K562 (cell line): Measurements from ENCODE around the gene ADD2. TPM values are rescaled to one million over a fixed set of nuclear protein-coding genes. Genes with fewer than 3 reads are reported as not detected.

Experiments used
- ATAC-seq: fragments of 200-7000 bp; cut with Tn5 transposase; 3 replicates; pipeline ENCODE4 v1.9.1; 2020; ENCODE audit warnings: moderate library complexity
- BruUV-seq: library from RNA; stranded (reverse); fragments of 400-500 nt; replicated peaks from 2 replicates; lab custom pipeline; 2021; lab: Mats Ljungman, UMichigan
- CTCF ChIA-PET: fragments of 300-600 bp; formaldehyde crosslinking; extraction: SDS; loops from one replicate; lab custom pipeline; 2021; ENCODE audit warnings: low intra/inter-chr PET ratio; lab: Yijun Ruan, JAX
- POLR2A ChIA-PET: fragments of 300-600, 350-650 bp; sonication (Branson Sonifier 250); formaldehyde crosslinking; extraction: SDS; loops from one replicate; lab custom pipeline; 2021; ENCODE audit warnings: antibody characterized with exemption, inconsistent platforms; lab: Yijun Ruan, JAX
- DNase-seq, 4 experiments: peaks; one replicate each; pipeline versions ENCODE4 v3.0.0 to v3.0.0-alpha.2; 2011 to 2018; ENCODE audit warnings: low spot score in 3 of 4, mixed read lengths in 3 of 4; ENCODE audit errors: extremely low read depth in 1 of 4
- FAIRE-seq: peaks from 2 replicates; lab custom pipeline; 2011; peaks lifted over from hg19 to GRCh38; lab: Jason Lieb, UNC
- H2AFZ ChIP-seq: 2 replicates; pipeline ENCODE4 v1.6.0; 2011; ENCODE audit warnings: low read depth, low read length, control low read depth, inconsistent platforms
- H3K27ac ChIP-seq: fragments of 200-600 bp; 3 replicates; pipeline ENCODE4 v1.8.0; 2011; ENCODE audit warnings: low read depth, mild to moderate bottlenecking, control low read depth, inconsistent platforms, low read length, moderate library complexity, mixed read lengths; ENCODE audit errors: extremely low read depth
- H3K27me3 ChIP-seq, 2 experiments: fragments of 300-600 bp in 1 of 2; 2 replicates in 1 of 2; 3 replicates in 1 of 2; pipeline versions ENCODE4 v1.6.0 to v1.8.0; 2011; ENCODE audit warnings: inconsistent platforms in 2 of 2, low read length in 2 of 2, mild to moderate bottlenecking in 1 of 2, mixed read lengths in 1 of 2, moderate library complexity in 1 of 2; ENCODE audit not compliant: control insufficient read depth in 2 of 2, insufficient read depth in 2 of 2
- H3K36me3 ChIP-seq: fragments of 300-600 bp; 3 replicates; pipeline ENCODE4 v1.8.0; 2011; ENCODE audit warnings: mild to moderate bottlenecking, low read length, inconsistent platforms; ENCODE audit not compliant: control insufficient read depth, insufficient read depth
- H3K4me1 ChIP-seq, 2 experiments: fragments of 200-600 bp in 1 of 2; replicated peaks in 1 of 2; 2 replicates in 1 of 2; 3 replicates in 1 of 2; pipeline versions ENCODE4 v1.5.1 to v1.8.0; 2011; ENCODE audit warnings: inconsistent platforms in 2 of 2, low read length in 2 of 2, mild to moderate bottlenecking in 1 of 2, mixed read lengths in 1 of 2, moderate library complexity in 1 of 2; ENCODE audit not compliant: control insufficient read depth in 2 of 2, insufficient read depth in 2 of 2
- H3K4me2 ChIP-seq: 2 replicates; pipeline ENCODE4 v1.6.1; 2011; ENCODE audit warnings: low read length, control low read depth, inconsistent platforms, mixed read lengths; ENCODE audit not compliant: insufficient read depth
- H3K4me3 ChIP-seq: fragments of 200-600 bp; sonication (generic), shearing (Covaris generic); 2 replicates; pipeline ENCODE4 v1.5.1; 2016; ENCODE audit warnings: control low read depth, inconsistent platforms
- H3K79me2 ChIP-seq: fragments of 200-600 bp; 3 replicates; pipeline ENCODE4 v1.8.0; 2011; ENCODE audit warnings: low read length, inconsistent platforms; ENCODE audit not compliant: control insufficient read depth, insufficient read depth
- H3K9ac ChIP-seq, 2 experiments: 2 replicates each; pipeline versions ENCODE4 v1.6.0 to v1.6.1; 2011; ENCODE audit warnings: low read depth in 2 of 2, low read length in 2 of 2, control low read depth in 1 of 2, inconsistent platforms in 1 of 2, mild to moderate bottlenecking in 1 of 2, mixed read lengths in 1 of 2; ENCODE audit not compliant: insufficient read depth in 1 of 2
- H3K9me1 ChIP-seq: one replicate; pipeline ENCODE4 v1.6.0; 2011; ENCODE audit warnings: inconsistent platforms, mild to moderate bottlenecking, low read length, moderate library complexity; ENCODE audit not compliant: control insufficient read depth, insufficient read depth
- H3K9me3 ChIP-seq: replicated peaks from 2 replicates; pipeline ENCODE4 v1.5.1; 2011; ENCODE audit warnings: low read depth, low read length, inconsistent platforms; ENCODE audit not compliant: control insufficient read depth, insufficient read depth
- H4K20me1 ChIP-seq: replicated peaks from 2 replicates; pipeline ENCODE4 v1.6.1; 2011; ENCODE audit warnings: low read length, inconsistent platforms, mixed read lengths; ENCODE audit not compliant: control insufficient read depth, insufficient read depth
- COPS2 ChIP-seq: fragments of 450-650 bp; conservative IDR thresholded peaks from 2 replicates; pipeline ENCODE4 v1.6.1; 2016; ENCODE audit warnings: mild to moderate bottlenecking, moderate library complexity
- DMBX1 ChIP-seq: fragments of 250-450 bp; sonication (Bioruptor Pico); IDR thresholded peaks from 2 replicates; pipeline ENCODE4 v1.8.0; 2022; ENCODE audit warnings: inconsistent platforms, mild to moderate bottlenecking, moderate library complexity, borderline replicate concordance
- HLTF ChIP-seq: fragments of 450-650 bp; IDR thresholded peaks from 2 replicates; pipeline ENCODE4 v1.6.1; 2016
- NFE2 ChIP-seq: IDR thresholded peaks from 2 replicates; pipeline ENCODE4 v1.6.1; 2014; ENCODE audit warnings: antibody characterized with exemption, low read depth
- PTRF ChIP-seq: fragments of 450-650 bp; IDR thresholded peaks from 2 replicates; pipeline ENCODE4 v1.6.1; 2016; ENCODE audit warnings: mild to moderate bottlenecking, missing genetic modification characterization, missing compliant biosample characterization
- TFAM ChIP-seq: fragments of 250-450 bp; sonication (Bioruptor Pico); conservative IDR thresholded peaks from 2 replicates; pipeline ENCODE4 v1.5.0; 2021; ENCODE audit warnings: mild to moderate bottlenecking, moderate library complexity
- WHSC1 ChIP-seq: IDR thresholded peaks from one replicate; pipeline ENCODE4 v1.6.1; 2012; ENCODE audit warnings: low read length, control low read depth, inconsistent platforms
- ZBTB34 ChIP-seq: fragments of 250-450 bp; sonication (Bioruptor Pico); IDR thresholded peaks from 2 replicates; pipeline ENCODE4 v1.8.0; 2021; ENCODE audit warnings: mild to moderate bottlenecking, moderate library complexity
- ZNF324 ChIP-seq: fragments of 250-450 bp; sonication (Bioruptor Pico); IDR thresholded peaks from 2 replicates; pipeline ENCODE4 v1.4.0; 2020; ENCODE audit warnings: mild to moderate bottlenecking
- ZNF449 ChIP-seq: fragments of 250-450 bp; sonication (Bioruptor Pico); IDR thresholded peaks from 2 replicates; pipeline ENCODE4 v1.8.0; 2022; ENCODE audit warnings: moderate library complexity, mild to moderate bottlenecking, inconsistent platforms
- WGBS: fragments of 100-300 bp; shearing (Covaris generic); methylation state at CpG from one replicate; pipeline ENCODE4 v1.1.6; 2016; ENCODE audit warnings: low coverage, mixed read lengths; ENCODE audit not compliant: insufficient coverage; ENCODE audit errors: missing lambda C conversion rate; 5-methylcytosine and 5-hydroxymethylcytosine counted together
- in situ Hi-C: fragments of 300-500 bp; cut with MboI; formaldehyde crosslinking; loops from 4 replicates; pipeline ENCODE4 v1.15.0; 2018; ENCODE audit warnings: inconsistent platforms, mixed read lengths
- intact Hi-C: fragments of 100-400 bp; cut with micrococcal nuclease; formaldehyde crosslinking; loops from 2 replicates; pipeline ENCODE4 v1.14.2; 2022
- polyA plus RNA-seq, 8 experiments: library from polyadenylated mRNA; depleted of rRNA in 4 of 8; stranded (reverse) in 5 of 8; unstranded in 3 of 8; fragments of >200 nt; fragmentation: Nextera tagmentation in 2 of 8; fragmentation: Illumina TruSeq in 1 of 8; extraction: Ambion mirVana in 2 of 8; extraction: Trizol in 1 of 8; gene quantifications; 2 replicates each; pipeline versions ENCODE4 v1.2.1 to v1.2.3, GENCODE V29; 2011 to 2014; ENCODE audit warnings: inconsistent platforms in 1 of 8, missing spikeins in 1 of 8
- total RNA-seq, 7 experiments: library from RNA; depleted of rRNA in 6 of 7; stranded (reverse); fragments of >200 nt in 6 of 7; fragmentation: Illumina TruSeq in 2 of 7; extraction: Trizol in 2 of 7; gene quantifications; 2 replicates each; pipeline versions ENCODE4 v1.2.1 to v1.2.3, GENCODE V29; 2011 to 2021; ENCODE audit warnings: low replicate concordance in 1 of 7
- TF ChIP-seq, protein P1 (sequence below): sonication (generic); formaldehyde crosslinking; IDR thresholded peaks from 2 replicates; pipeline ENCODE4 v1.8.1; 2022; ENCODE audit warnings: missing genetic modification reagents

ADD2 gene
- total and polyA plus RNA-seq, 9 of the 15 experiments (the other 6 are each of a cell fraction or from before 2014, with no cell fraction given): 3.5 to 63.0 (median 36.2) TPM

DNA sequence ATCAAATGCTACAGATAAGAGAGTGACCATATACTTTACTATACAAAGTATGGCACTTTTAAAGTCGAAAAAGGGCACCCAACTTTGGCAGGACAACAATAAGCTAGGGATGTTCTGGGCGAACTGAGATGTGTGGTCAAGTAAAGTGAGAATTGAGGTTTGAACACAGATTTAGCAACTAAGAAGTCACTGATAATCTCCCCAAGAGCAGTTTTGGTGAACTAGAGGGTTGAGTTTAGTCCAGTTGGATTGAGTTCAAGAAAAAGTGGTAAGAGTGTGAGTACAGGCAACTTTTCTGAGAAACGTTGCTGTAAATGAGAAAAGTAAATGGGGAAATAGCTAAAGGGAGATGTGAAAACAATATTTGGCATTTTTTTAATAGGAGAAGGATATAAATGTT is 148.8 kb downstream of the ADD2 start:
- H3K4me3 ChIP-seq: no peak overlapping the region
- H3K27me3 ChIP-seq: peaks cover 0 to 11% of the 10 kb centered on the region in 2 experiments; a peak in 2 of 5 replicates
- H3K9me3 ChIP-seq: 0 out of 2 replicates have a peak, but pooled peaks cover 3% of the 10 kb centered on the region
- intact Hi-C loops: loop anchor here (5.0 to 10.0 kb wide), 3 partner anchors 67 to 314 kb away; partner anchors contain the start of genes FAM136A and TGFA
- no peaks in the 10 kb centered on the region for H3K9me1 ChIP-seq
- H3K4me1 ChIP-seq: no peaks in the 10 kb centered on the region
- H2AFZ ChIP-seq: no peak overlapping the region
- DNase-seq: no peak
- no peak overlapping the region for H3K9ac ChIP-seq
- in situ Hi-C loops: no loop called here
- no peaks in the 10 kb centered on the region; the same call in 1 of the 2 replicates for H4K20me1 ChIP-seq
- H3K36me3 ChIP-seq: no peaks in the 10 kb centered on the region
- BruUV-seq: no TSS peak
- TF ChIP-seq ZBTB34 (CRISPR knock-in tag) (no peak), PTRF (tag) (no peak), HLTF (no peak), WHSC1 (no peak), COPS2 (no peak), DMBX1 (CRISPR knock-in tag) (no peak), ZNF449 (CRISPR knock-in tag) (no peak), TFAM (CRISPR knock-in tag) (no peak), NFE2 (no peak), ZNF324 (no peak)
- TF ChIP-seq, protein P1, sequence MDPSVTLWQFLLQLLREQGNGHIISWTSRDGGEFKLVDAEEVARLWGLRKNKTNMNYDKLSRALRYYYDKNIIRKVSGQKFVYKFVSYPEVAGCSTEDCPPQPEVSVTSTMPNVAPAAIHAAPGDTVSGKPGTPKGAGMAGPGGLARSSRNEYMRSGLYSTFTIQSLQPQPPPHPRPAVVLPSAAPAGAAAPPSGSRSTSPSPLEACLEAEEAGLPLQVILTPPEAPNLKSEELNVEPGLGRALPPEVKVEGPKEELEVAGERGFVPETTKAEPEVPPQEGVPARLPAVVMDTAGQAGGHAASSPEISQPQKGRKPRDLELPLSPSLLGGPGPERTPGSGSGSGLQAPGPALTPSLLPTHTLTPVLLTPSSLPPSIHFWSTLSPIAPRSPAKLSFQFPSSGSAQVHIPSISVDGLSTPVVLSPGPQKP: no peak
- no peak for FAIRE-seq
- no peak for ATAC-seq
- H3K27ac ChIP-seq: no peak overlapping the region
- WGBS: 0% methylated on average over 3 of the region's 3 CpGs
- ChIA-PET POLR2A (no interaction called here), CTCF (no interaction called here)
- no peak overlapping the region for H3K4me2 ChIP-seq
- no peaks in the 10 kb centered on the region for H3K79me2 ChIP-seq
